Stimulated activated CD8-positive, alpha-beta memory T cell treated with anti-CD3 and anti-CD28 coated beads, Interleukin-15, amount 100 ng/mL, for 1 hour (primary cell): Measurements from ENCODE around the gene NXPH4.
A peak's percentile ranks its signal among the peaks of the same experiment; 100 is the strongest.

Source experiments
- DNase-seq: peaks from one replicate; pipeline ENCODE4 v3.0.0-alpha.2; 2020; ENCODE audit warnings: low read depth

Gene NXPH4

GRCh38 chr12:57219205-57219992, 2.8 kb downstream of the NXPH4 start:
- DNase-seq, result no peak

- no peak for DNase-seq
These were observed 3.6 kb downstream of the NXPH4 start for GRCh38 chr12:57219993-57220754.

- DNase-seq, result no peak
These were observed 4.2 kb downstream of the NXPH4 start for GRCh38 chr12:57220770-57221168.

GRCh38 chr12:57221169-57221917, 4.7 kb downstream of the NXPH4 start:
- DNase-seq, result no peak

- DNase-seq, result no peak
These were observed 5.9 kb downstream of the NXPH4 start for GRCh38 chr12:57222286-57223190.

- DNase-seq, result no peak
These were observed 6.9 kb downstream of the NXPH4 start for GRCh38 chr12:57223191-57224165.

- no peak for DNase-seq
These were observed 7.8 kb downstream of the NXPH4 start for GRCh38 chr12:57224278-57224972.

- DNase-seq, result peak; percentile 28
These were observed 8.5 kb downstream of the NXPH4 start for GRCh38 chr12:57224973-57225679.

GRCh38 chr12:57225680-57226210, 9.2 kb downstream of the NXPH4 start:
- DNase-seq, result no peak

GRCh38 chr12:57226588-57227314, 10.2 kb downstream of the NXPH4 start:
- DNase-seq, result no peak

- DNase-seq, result no peak
These were observed 10.9 kb downstream of the NXPH4 start for GRCh38 chr12:57227315-57228115.

- DNase-seq, result no peak
These were observed 12.5 kb downstream of the NXPH4 start for GRCh38 chr12:57229046-57229633.

- peak; percentile 84 for DNase-seq
These were observed 13.2 kb downstream of the NXPH4 start, which contains the start of gene SHMT2 for GRCh38 chr12:57229634-57230380. Gene SHMT2 (plus strand): TSS chr12:57229711. CDS start chr12:57229779, 68 bp downstream.

GRCh38 chr12:57230381-57231155, 14.0 kb downstream of the NXPH4 start:
- DNase-seq, result no peak
